Heart left ventricle (tissue), 16 donors: ENCODE measurements around the gene OR2AG1. TPM values are rescaled to one million over a fixed set of nuclear protein-coding genes. Genes with fewer than 3 reads are reported as not detected.
A peak's percentile ranks its signal among the peaks of the same experiment; 100 is the strongest.

Experiments used
- ATAC-seq, 4 donors: fragments of 200-7000 bp; cut with Tn5 transposase; one replicate each; pipeline ENCODE4 v1.9.1; 2020 to 2022; ENCODE audit warnings: moderate library complexity in 4 of 4, mild to moderate bottlenecking in 3 of 4, moderate number of reproducible peaks in 1 of 4
- DNase-seq, 5 donors: peaks; one replicate each; pipeline ENCODE4 v3.0.0-alpha.2; 2020
- H3K27ac ChIP-seq, 12 donors: fragments of 200-600 bp; sonication (generic) in 4 of 12; one replicate each; pipeline versions ENCODE4 v1.5.0 to v1.8.0; 2016 to 2022; ENCODE audit warnings: mild to moderate bottlenecking in 2 of 12
- H3K27me3 ChIP-seq, 9 donors: fragments of 200-600 bp; sonication (generic) in 2 of 9; one replicate each; pipeline versions ENCODE4 v1.5.1 to v1.8.0; 2016 to 2022; ENCODE audit warnings: mild to moderate bottlenecking in 3 of 9
- H3K36me3 ChIP-seq, 9 donors: fragments of 200-600 bp; sonication (generic) in 2 of 9; one replicate each; pipeline versions ENCODE4 v1.5.0 to v1.8.0; 2018 to 2022; ENCODE audit warnings: mild to moderate bottlenecking in 2 of 9
- H3K4me1 ChIP-seq, 12 donors: fragments of 200-600 bp; sonication (generic) in 4 of 12; one replicate each; pipeline versions ENCODE4 v1.5.0 to v1.8.0; 2016 to 2022; ENCODE audit warnings: mild to moderate bottlenecking in 3 of 12
- H3K4me3 ChIP-seq, 12 donors: fragments of 200-600 bp; sonication (generic) in 4 of 12; one replicate each; pipeline versions ENCODE4 v1.5.0 to v1.8.0; 2017 to 2022; ENCODE audit warnings: mild to moderate bottlenecking in 9 of 12, moderate library complexity in 4 of 12
- H3K9me3 ChIP-seq, 12 donors: fragments of 200-600 bp; sonication (generic) in 4 of 12; one replicate each; pipeline versions ENCODE4 v1.5.0 to v1.8.0; 2016 to 2022; ENCODE audit warnings: mild to moderate bottlenecking in 1 of 12
- CTCF ChIP-seq, 12 donors: fragments of 200-600 bp; sonication (generic) in 4 of 12; IDR thresholded peaks; one replicate each; pipeline versions ENCODE4 v1.5.0 to v1.8.0; 2018 to 2022; ENCODE audit warnings: antibody characterized with exemption in 12 of 12, mild to moderate bottlenecking in 5 of 12
- POLR2A ChIP-seq, 2 donors: fragments of 450-650 bp; IDR thresholded peaks; one replicate each; pipeline ENCODE4 v1.6.1; 2017; ENCODE audit warnings: antibody characterized with exemption in 2 of 2, mild to moderate bottlenecking in 2 of 2, moderate library complexity in 2 of 2
- WGBS, 4 donors: extraction: QIAGEN DNeasy Blood & Tissue Kit in 2 of 4; methylation state at CpG; one replicate each; pipeline versions ENCODE4 v1.1.5 to v1.1.7; 2013 to 2018; 5-methylcytosine and 5-hydroxymethylcytosine counted together
- intact Hi-C, 10 donors: fragments of 100-400 bp; cut with DNase I; formaldehyde crosslinking; loops; one replicate each; pipeline versions ENCODE4 v1.11.1 to v1.14.2; 2022
- polyA plus RNA-seq, 2 donors: library from polyadenylated mRNA; stranded (reverse); fragments of 200-250 nt; gene quantifications; one replicate each; pipeline ENCODE4 v1.2.3, GENCODE V29; 2013
- total RNA-seq, 9 donors: library from RNA; depleted of rRNA in 2 of 9; stranded (reverse); fragments of >200 nt in 2 of 9; fragmentation: NEBNext Ultra II Directional in 3 of 9; extraction: Animal tissue kit (Norgen Biotek cat#: 25700) in 3 of 9; gene quantifications; one replicate each; pipeline versions ENCODE4 v1.1.0 to v1.2.4, GENCODE V29; 2016 to 2023
- donor health status: ischemic (EF 13 %, LVEDD 7.1; RV severe dilation, severe dysfunction).
- donor health status: healthy with polysubstance abuse.
- donor health status: DM: no; HTN: yes; CAD: no.
- donor health status: DM: no; HTN: no; CAD: no.
- donor health status: ischemic (EF 25% LVEDD 6.9; RV normal size, moderate dysfunction).
- donor health status: ischemic (EF 25% LVEDD 5.7; RV mildly dilated, moderate dysfunction).
- donor health status: healthy.
- donor health status: DM: yes; HTN: yes; CAD: no.
- donor health status: ischemic (EF 35%, LVEDD 5.7; RV mildly dilated, moderate dysfunction).
- donor health status: nonischemic (EF 11% LVEDD 7.7; RV severe dilation, severe dysfunction).
- donor health status: DM: yes; HTN: yes; CAD: no.
- donor health status: PGD.
- donor health status: ischemic (EF 29% LVEDD 5.4; RV normal size, mild dysfunction).
- donor health status: nonischemic (EF 23%, LVEDD 6.1; RV moderate dilation, normal function).

OR2AG1 gene
- total and polyA plus RNA-seq, 11 donors, result not detected

- DNase-seq, result no peak
- TF ChIP-seq CTCF (IDR thresholded peaks at IDR 0.05) (peak; percentile 54 to 93 (median 82)), POLR2A (IDR thresholded peaks at IDR 0.05) (no peak)
- intact Hi-C loops, result no loop called here
- WGBS, 4 donors, result 3 to 22% (median 19%) methylated on average over 5 to 6 of the region's 6 CpGs
- no peaks in the 10 kb centered on the region for H3K36me3 ChIP-seq
- H3K27me3 ChIP-seq, result peaks cover 0 to 12% (median 0%) of the 10 kb centered on the region in 9 donors
- H3K27ac ChIP-seq, result no peak overlapping the region
- no peaks in the 10 kb centered on the region for H3K9me3 ChIP-seq
- peak in 3 of 4 donors; percentile 45 to 62 (median 47) for ATAC-seq
- no peak overlapping the region for H3K4me3 ChIP-seq
- no peaks in the 10 kb centered on the region for H3K4me1 ChIP-seq
Observed at GRCh38 chr11:6812390-6813005, 29.7 kb downstream of the OR2AG1 start.

GRCh38 chr11:6813656-6814055, 30.8 kb downstream of the OR2AG1 start:
- Histone ChIP-seq H3K9me3 (no peaks in the 10 kb centered on the region), H3K36me3 (no peaks in the 10 kb centered on the region), H3K4me1 (no peaks in the 10 kb centered on the region), H3K27ac (no peak overlapping the region), H3K27me3 (peaks cover 0 to 12% (median 0%) of the 10 kb centered on the region in 9 donors), H3K4me3 (no peak overlapping the region)
- no peak for TF ChIP-seq POLR2A (IDR thresholded peaks at IDR 0.05)
- no peak for TF ChIP-seq CTCF (IDR thresholded peaks at IDR 0.05)
- ATAC-seq (no peak), DNase-seq (no peak)
- intact Hi-C loops, result no loop called here
- WGBS, 4 donors, result 56 to 80% (median 64%) methylated on average over 2 of the region's 2 CpGs

- peaks cover 0 to 14% (median 4%) of the 10 kb centered on the region in 12 donors for H3K9me3 ChIP-seq
- no peak overlapping the region for H3K4me3 ChIP-seq
- TF ChIP-seq POLR2A (IDR thresholded peaks at IDR 0.05) (no peak), CTCF (IDR thresholded peaks at IDR 0.05) (no peak)
- ATAC-seq (no peak), DNase-seq (no peak)
- H3K4me1 ChIP-seq, result no peaks in the 10 kb centered on the region
- H3K27ac ChIP-seq, result no peak overlapping the region
- no peaks in the 10 kb centered on the region for H3K36me3 ChIP-seq
- intact Hi-C loops, result no loop called here
- 47 to 59% (median 53%) methylated on average over 1 of the region's 1 CpG for WGBS, 4 donors
- H3K27me3 ChIP-seq, result peaks cover 0 to 6% (median 0%) of the 10 kb centered on the region in 9 donors
Observed at GRCh38 chr11:6817694-6818093, 34.9 kb downstream of the OR2AG1 start.

- H3K27ac ChIP-seq, result no peak overlapping the region
Observed at GRCh38 chr11:6818967-6819366, 36.1 kb downstream of the OR2AG1 start.

More at GRCh38 chr11:6818967-6819366, 36.1 kb downstream of the OR2AG1 start:
- ATAC-seq, result no peak
- DNase-seq, result no peak
- no peaks in the 10 kb centered on the region for H3K36me3 ChIP-seq
- intact Hi-C loops, result no loop called here
- peaks cover 0 to 14% (median 4%) of the 10 kb centered on the region in 12 donors for H3K9me3 ChIP-seq
- H3K27me3 ChIP-seq, result no peaks in the 10 kb centered on the region
- H3K4me3 ChIP-seq, result no peak overlapping the region
- WGBS, 4 donors, result 84 to 100% (median 92%) methylated on average over 1 to 5 of the region's 5 CpGs
- TF ChIP-seq POLR2A (IDR thresholded peaks at IDR 0.05), result no peak
- no peak for TF ChIP-seq CTCF (IDR thresholded peaks at IDR 0.05)
- H3K4me1 ChIP-seq, result no peaks in the 10 kb centered on the region
